ENCODE measurements around the gene PDCD4. TPM values are rescaled to one million over a fixed set of nuclear protein-coding genes. Genes with fewer than 3 reads are reported as not detected.
"Not testable (repeated sequence)": the region's sequence is repeated elsewhere in the genome, so short reads cannot be mapped to it uniquely, and the experiment has no call there.

PDCD4 gene
- total RNA-seq, 1 experiment from 2014 or later: 32.7 TPM

DNA sequence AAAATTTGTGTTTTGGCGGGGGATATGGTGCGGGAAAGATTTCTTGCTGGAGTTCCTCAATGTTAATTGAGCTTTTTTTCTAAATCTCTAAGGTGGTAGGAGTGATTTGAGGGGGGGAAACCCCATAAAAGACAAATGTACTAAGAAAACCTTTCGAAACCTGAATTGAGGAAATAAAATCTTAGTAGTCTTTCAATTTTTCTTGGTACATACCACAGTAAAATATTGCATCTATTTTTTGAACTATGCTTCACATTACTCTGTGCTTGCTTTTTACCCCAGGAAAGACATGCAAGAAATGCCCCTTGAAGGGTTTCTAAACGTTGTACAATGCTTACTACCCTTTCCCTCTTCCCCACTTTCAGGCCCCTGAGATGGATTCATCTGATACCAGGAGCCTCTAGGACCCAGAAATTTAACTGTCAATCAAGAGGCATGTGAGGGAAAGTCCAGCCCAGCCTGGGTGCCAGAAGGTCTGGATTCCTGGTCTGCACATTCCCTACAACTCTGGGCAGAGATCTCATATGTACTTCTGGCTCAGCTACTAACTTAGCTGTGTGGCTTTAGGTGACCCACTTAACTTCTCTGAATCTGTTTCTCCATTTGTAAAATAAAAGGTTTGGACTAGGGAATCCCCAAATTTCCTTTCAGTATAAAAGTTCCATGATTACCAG is 5.8 kb upstream of the PDCD4 start:
- CTCF ChIA-PET: no interaction called here

DNA sequence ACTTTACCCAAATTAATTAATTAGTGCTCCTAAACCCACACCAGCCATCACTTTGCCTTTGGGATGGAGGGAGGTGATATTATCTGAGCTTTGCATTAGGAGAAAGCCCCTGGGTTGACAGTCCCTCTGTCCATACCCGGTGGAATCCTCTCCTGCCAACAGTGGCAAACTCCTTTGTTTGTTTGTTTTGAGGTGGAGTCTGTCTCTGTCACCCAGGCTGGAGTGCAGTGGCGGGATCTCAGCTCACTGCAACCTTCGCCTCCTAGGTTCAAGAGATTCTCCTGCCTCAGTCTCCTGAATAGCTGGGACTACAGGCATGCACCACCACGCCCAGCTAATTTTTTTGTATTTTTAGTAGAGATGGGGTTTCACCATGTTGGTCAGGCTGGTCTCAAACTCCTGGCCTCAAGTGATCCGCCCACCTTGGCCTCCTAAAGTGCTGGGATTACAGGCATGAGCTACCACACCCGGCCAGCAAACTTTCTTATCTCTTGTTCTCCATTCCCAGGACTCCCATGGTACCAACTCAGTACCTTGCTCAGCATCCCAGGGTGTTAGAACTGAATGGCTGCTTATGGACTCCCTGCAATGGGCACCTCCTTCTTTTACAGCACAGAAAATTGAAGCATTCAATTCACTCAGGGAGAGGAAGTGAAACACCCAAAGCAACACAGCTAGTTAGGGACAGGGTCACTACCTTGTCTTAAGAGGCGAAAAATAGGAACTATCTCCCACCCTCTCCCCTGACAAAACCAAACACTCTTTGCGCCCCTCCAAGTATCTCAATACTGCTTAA is 4.5 kb upstream of the PDCD4 start:
- not testable (repeated sequence) for H3K4me3 Mint-ChIP-seq
- Mint-ChIP-seq H3K27ac (0 out of 2 replicates have a peak overlapping the region, but pooled peaks have one; percentile 55), H3K4me1 (peaks cover 28% of the 10 kb centered on the region)

More for the DNA sequence above, 5.8 kb upstream of the PDCD4 start:
- H3K9me3 Mint-ChIP-seq: no peaks in the 10 kb centered on the region
- H3K36me3 Mint-ChIP-seq: no peaks in the 10 kb centered on the region
- POLR2A ChIA-PET: no interaction called here
- H3K27me3 Mint-ChIP-seq (ENCODE audit: low read depth): no peaks in the 10 kb centered on the region
- ATAC-seq: peak; percentile 33; the same call in 1 of the 2 replicates
- H3K27ac Mint-ChIP-seq: no peak overlapping the region
- no peak for TF ChIP-seq ZNF416 (CRISPR knock-in tag; IDR thresholded peaks at IDR 0.05)
- TF ChIP-seq, protein P1, sequence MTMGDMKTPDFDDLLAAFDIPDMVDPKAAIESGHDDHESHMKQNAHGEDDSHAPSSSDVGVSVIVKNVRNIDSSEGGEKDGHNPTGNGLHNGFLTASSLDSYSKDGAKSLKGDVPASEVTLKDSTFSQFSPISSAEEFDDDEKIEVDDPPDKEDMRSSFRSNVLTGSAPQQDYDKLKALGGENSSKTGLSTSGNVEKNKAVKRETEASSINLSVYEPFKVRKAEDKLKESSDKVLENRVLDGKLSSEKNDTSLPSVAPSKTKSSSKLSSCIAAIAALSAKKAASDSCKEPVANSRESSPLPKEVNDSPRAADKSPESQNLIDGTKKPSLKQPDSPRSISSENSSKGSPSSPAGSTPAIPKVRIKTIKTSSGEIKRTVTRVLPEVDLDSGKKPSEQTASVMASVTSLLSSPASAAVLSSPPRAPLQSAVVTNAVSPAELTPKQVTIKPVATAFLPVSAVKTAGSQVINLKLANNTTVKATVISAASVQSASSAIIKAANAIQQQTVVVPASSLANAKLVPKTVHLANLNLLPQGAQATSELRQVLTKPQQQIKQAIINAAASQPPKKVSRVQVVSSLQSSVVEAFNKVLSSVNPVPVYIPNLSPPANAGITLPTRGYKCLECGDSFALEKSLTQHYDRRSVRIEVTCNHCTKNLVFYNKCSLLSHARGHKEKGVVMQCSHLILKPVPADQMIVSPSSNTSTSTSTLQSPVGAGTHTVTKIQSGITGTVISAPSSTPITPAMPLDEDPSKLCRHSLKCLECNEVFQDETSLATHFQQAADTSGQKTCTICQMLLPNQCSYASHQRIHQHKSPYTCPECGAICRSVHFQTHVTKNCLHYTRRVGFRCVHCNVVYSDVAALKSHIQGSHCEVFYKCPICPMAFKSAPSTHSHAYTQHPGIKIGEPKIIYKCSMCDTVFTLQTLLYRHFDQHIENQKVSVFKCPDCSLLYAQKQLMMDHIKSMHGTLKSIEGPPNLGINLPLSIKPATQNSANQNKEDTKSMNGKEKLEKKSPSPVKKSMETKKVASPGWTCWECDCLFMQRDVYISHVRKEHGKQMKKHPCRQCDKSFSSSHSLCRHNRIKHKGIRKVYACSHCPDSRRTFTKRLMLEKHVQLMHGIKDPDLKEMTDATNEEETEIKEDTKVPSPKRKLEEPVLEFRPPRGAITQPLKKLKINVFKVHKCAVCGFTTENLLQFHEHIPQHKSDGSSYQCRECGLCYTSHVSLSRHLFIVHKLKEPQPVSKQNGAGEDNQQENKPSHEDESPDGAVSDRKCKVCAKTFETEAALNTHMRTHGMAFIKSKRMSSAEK (CRISPR knock-in tag; IDR thresholded peaks at IDR 0.05; ENCODE audit: borderline replicate concordance): no peak
- no peak for TF ChIP-seq GTF2I (CRISPR knock-in tag; conservative IDR thresholded peaks at IDR 0.05)
- no peak for TF ChIP-seq TEAD4 (CRISPR knock-in tag; IDR thresholded peaks at IDR 0.05)
- TF ChIP-seq, protein P2, sequence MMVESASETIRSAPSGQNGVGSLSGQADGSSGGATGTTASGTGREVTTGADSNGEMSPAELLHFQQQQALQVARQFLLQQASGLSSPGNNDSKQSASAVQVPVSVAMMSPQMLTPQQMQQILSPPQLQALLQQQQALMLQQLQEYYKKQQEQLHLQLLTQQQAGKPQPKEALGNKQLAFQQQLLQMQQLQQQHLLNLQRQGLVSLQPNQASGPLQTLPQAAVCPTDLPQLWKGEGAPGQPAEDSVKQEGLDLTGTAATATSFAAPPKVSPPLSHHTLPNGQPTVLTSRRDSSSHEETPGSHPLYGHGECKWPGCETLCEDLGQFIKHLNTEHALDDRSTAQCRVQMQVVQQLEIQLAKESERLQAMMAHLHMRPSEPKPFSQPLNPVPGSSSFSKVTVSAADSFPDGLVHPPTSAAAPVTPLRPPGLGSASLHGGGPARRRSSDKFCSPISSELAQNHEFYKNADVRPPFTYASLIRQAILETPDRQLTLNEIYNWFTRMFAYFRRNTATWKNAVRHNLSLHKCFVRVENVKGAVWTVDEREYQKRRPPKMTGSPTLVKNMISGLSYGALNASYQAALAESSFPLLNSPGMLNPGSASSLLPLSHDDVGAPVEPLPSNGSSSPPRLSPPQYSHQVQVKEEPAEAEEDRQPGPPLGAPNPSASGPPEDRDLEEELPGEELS (CRISPR knock-in tag; IDR thresholded peaks at IDR 0.05): no peak
- no peak for TF ChIP-seq ZNF263 (CRISPR knock-in tag; IDR thresholded peaks at IDR 0.05; ENCODE audit: low read depth)
- TF ChIP-seq ZNF317 (CRISPR knock-in tag; IDR thresholded peaks at IDR 0.05; ENCODE audit: borderline replicate concordance, low read depth): no peak
- TF ChIP-seq, protein P3, sequence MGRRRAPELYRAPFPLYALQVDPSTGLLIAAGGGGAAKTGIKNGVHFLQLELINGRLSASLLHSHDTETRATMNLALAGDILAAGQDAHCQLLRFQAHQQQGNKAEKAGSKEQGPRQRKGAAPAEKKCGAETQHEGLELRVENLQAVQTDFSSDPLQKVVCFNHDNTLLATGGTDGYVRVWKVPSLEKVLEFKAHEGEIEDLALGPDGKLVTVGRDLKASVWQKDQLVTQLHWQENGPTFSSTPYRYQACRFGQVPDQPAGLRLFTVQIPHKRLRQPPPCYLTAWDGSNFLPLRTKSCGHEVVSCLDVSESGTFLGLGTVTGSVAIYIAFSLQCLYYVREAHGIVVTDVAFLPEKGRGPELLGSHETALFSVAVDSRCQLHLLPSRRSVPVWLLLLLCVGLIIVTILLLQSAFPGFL (CRISPR knock-in tag; IDR thresholded peaks at IDR 0.05; ENCODE audit: borderline replicate concordance): no peak
- TF ChIP-seq ZNF512 (CRISPR knock-in tag; IDR thresholded peaks at IDR 0.05; ENCODE audit: borderline replicate concordance): no peak
- TF ChIP-seq, protein P4, sequence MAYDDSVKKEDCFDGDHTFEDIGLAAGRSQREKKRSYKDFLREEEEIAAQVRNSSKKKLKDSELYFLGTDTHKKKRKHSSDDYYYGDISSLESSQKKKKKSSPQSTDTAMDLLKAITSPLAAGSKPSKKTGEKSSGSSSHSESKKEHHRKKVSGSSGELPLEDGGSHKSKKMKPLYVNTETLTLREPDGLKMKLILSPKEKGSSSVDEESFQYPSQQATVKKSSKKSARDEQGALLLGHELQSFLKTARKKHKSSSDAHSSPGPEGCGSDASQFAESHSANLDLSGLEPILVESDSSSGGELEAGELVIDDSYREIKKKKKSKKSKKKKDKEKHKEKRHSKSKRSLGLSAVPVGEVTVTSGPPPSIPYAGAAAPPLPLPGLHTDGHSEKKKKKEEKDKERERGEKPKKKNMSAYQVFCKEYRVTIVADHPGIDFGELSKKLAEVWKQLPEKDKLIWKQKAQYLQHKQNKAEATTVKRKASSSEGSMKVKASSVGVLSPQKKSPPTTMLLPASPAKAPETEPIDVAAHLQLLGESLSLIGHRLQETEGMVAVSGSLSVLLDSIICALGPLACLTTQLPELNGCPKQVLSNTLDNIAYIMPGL (CRISPR knock-in tag; IDR thresholded peaks at IDR 0.05): no peak
- TF ChIP-seq ZNF396 (CRISPR knock-in tag; IDR thresholded peaks at IDR 0.05; ENCODE audit: borderline replicate concordance): no peak
- no peak for TF ChIP-seq CBFB (CRISPR knock-in tag; IDR thresholded peaks at IDR 0.05; ENCODE audit: low read depth)
- TF ChIP-seq E2F5 (CRISPR knock-in tag; IDR thresholded peaks at IDR 0.05): no peak
- no peak for TF ChIP-seq ZNF423 (CRISPR knock-in tag; IDR thresholded peaks at IDR 0.05)
- peaks cover 24% of the 10 kb centered on the region for H3K4me1 Mint-ChIP-seq
- H3K4me3 Mint-ChIP-seq: no peak overlapping the region
- no peak for DNase-seq (ENCODE audit: low spot score)

More for the DNA sequence above, 4.5 kb upstream of the PDCD4 start:
- H3K36me3 Mint-ChIP-seq; DNase-seq (ENCODE audit: low spot score); POLR2A ChIA-PET; ATAC-seq; H3K27me3 Mint-ChIP-seq (ENCODE audit: low read depth); H3K9me3 Mint-ChIP-seq: not testable (repeated sequence)
- CTCF ChIA-PET: interaction anchor here (1.1 kb wide), 1 partner anchor 52 kb away, joined by 3 read pairs; the partner anchor contains the start of gene BBIP1

All from WTC11 (cell line).